Spleen (tissue), 11 donors: Measurements from ENCODE around the gene RASSF4. TPM values are rescaled to one million over a fixed set of nuclear protein-coding genes. Genes with fewer than 3 reads are reported as not detected.

Experiments
- DNase-seq: peaks from one replicate; pipeline ENCODE4 v3.0.0-alpha.2; 2020
- H3K27ac ChIP-seq, 8 donors: fragments of 200-600 bp; sonication (generic) in 7 of 8; 1 replicate in 4 of 8; 2 replicates in 4 of 8; pipeline versions ENCODE4 v1.5.0 to v1.8.0; 2016 to 2021; ENCODE audit warnings: inconsistent platforms in 4 of 8, mild to moderate bottlenecking in 4 of 8, moderate library complexity in 1 of 8
- H3K27me3 ChIP-seq, 7 donors: fragments of 200-600 bp; sonication (generic) in 6 of 7; replicated peaks in 1 of 7; 1 replicate in 4 of 7; 2 replicates in 3 of 7; pipeline versions ENCODE4 v1.5.0 to v1.8.0; 2016 to 2021; ENCODE audit warnings: inconsistent platforms in 3 of 7, mild to moderate bottlenecking in 1 of 7
- H3K36me3 ChIP-seq, 6 donors: fragments of 200-600 bp; sonication (generic) in 5 of 6; 1 replicate in 4 of 6; 2 replicates in 2 of 6; pipeline versions ENCODE4 v1.5.0 to v1.8.0; 2016 to 2021; ENCODE audit warnings: inconsistent platforms in 2 of 6
- H3K4me1 ChIP-seq, 6 donors: fragments of 200-600 bp; sonication (generic) in 5 of 6; 1 replicate in 3 of 6; 2 replicates in 3 of 6; pipeline versions ENCODE4 v1.5.0 to v1.8.0; 2016 to 2021; ENCODE audit warnings: inconsistent platforms in 3 of 6
- H3K4me3 ChIP-seq, 8 donors: fragments of 200-600 bp; sonication (generic) in 7 of 8; 1 replicate in 4 of 8; 2 replicates in 4 of 8; pipeline versions ENCODE4 v1.5.0 to v1.8.0; 2016 to 2021; ENCODE audit warnings: inconsistent platforms in 4 of 8, mild to moderate bottlenecking in 4 of 8, moderate library complexity in 2 of 8
- H3K9me3 ChIP-seq, 8 donors: fragments of 200-600 bp; sonication (generic) in 7 of 8; 1 replicate in 4 of 8; 2 replicates in 4 of 8; pipeline versions ENCODE4 v1.5.0 to v1.8.0; 2016 to 2021; ENCODE audit warnings: inconsistent platforms in 4 of 8
- POLR2A ChIP-seq, 3 donors: fragments of 450-650 bp; IDR thresholded peaks; one replicate each; pipeline ENCODE4 v1.5.1; 2017; ENCODE audit warnings: antibody characterized with exemption in 3 of 3, mild to moderate bottlenecking in 1 of 3
- POLR2AphosphoS5 ChIP-seq, 3 donors: sonication (generic); formaldehyde crosslinking; IDR thresholded peaks; one replicate each; pipeline ENCODE4 v1.5.1; 2017; ENCODE audit warnings: antibody characterized with exemption in 3 of 3
- WGBS, 5 donors: extraction: QIAGEN DNeasy Blood & Tissue Kit in 3 of 5; methylation state at CpG; one replicate each; pipeline versions ENCODE4 v1.1.5 to v1.1.7; 2013 to 2018; 5-methylcytosine and 5-hydroxymethylcytosine counted together
- intact Hi-C: fragments of 100-400 bp; cut with DNase I; formaldehyde crosslinking; loops from one replicate; pipeline ENCODE4 v1.15.0; 2023; ENCODE audit warnings: low total_unique reads
- polyA plus RNA-seq, 3 donors: library from polyadenylated mRNA; stranded (reverse); fragments of 200-250 nt; gene quantifications; one replicate each; pipeline ENCODE4 v1.2.1, GENCODE V29; 2013
- total RNA-seq, 7 donors: library from RNA; depleted of rRNA in 3 of 7; stranded (reverse); fragments of >200 nt in 3 of 7; fragmentation: NEBNext Ultra II Directional in 4 of 7; extraction: Animal tissue kit (Norgen Biotek cat#: 25700) in 4 of 7; gene quantifications; one replicate each; pipeline versions ENCODE4 v1.1.0 to v1.2.1, GENCODE V29; 2016 to 2021
- TF ChIP-seq, protein P1 (sequence below), 11 experiments: fragments of 200-600 bp in 7 of 11; fragments of 450-650 bp in 4 of 11; sonication (generic) in 4 of 11; IDR thresholded peaks in 8 of 11; conservative IDR thresholded peaks in 3 of 11; 1 replicate in 7 of 11; 2 replicates in 4 of 11; pipeline versions ENCODE4 v1.4.0 to v1.8.0; 2016 to 2021; ENCODE audit warnings: antibody characterized with exemption in 11 of 11, inconsistent platforms in 4 of 11, mild to moderate bottlenecking in 1 of 11
- donor health status: healthy with polysubstance abuse.
- donor health status: DM: no; HTN: no; CAD: no; lungs with moderate emphysema.
- donor health status: DM: no; HTN: no; CAD: no.
- donor health status: Bipolar disorder and iron deficiency.
- donor health status: healthy.
- donor health status: DM: no; HTN: no; CAD: no.
- donor health status: DM: yes; HTN: yes; CAD: no.

Gene RASSF4
- total and polyA plus RNA-seq, 10 donors: 36.7 to 96.2 (median 73.5) TPM

DNA sequence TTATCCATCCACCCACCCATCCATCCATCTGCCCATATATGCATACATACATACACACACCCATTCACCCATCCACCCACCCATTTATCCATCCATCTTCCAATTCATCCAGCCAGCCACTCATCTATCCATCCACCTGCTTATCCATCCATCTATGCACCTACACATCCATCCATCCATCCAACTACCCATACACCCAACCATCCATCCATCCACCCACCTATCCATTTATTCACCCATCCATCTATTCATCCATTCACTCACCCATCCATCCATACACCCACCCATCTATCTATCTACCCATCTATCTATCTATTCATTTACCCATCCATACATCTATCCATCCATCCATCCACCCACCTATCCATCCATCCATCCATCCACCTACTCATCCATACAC lies 31.1 kb upstream of the RASSF4 start:
- no peak overlapping the region for H3K4me3 ChIP-seq
- TF ChIP-seq, protein P1, sequence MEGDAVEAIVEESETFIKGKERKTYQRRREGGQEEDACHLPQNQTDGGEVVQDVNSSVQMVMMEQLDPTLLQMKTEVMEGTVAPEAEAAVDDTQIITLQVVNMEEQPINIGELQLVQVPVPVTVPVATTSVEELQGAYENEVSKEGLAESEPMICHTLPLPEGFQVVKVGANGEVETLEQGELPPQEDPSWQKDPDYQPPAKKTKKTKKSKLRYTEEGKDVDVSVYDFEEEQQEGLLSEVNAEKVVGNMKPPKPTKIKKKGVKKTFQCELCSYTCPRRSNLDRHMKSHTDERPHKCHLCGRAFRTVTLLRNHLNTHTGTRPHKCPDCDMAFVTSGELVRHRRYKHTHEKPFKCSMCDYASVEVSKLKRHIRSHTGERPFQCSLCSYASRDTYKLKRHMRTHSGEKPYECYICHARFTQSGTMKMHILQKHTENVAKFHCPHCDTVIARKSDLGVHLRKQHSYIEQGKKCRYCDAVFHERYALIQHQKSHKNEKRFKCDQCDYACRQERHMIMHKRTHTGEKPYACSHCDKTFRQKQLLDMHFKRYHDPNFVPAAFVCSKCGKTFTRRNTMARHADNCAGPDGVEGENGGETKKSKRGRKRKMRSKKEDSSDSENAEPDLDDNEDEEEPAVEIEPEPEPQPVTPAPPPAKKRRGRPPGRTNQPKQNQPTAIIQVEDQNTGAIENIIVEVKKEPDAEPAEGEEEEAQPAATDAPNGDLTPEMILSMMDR (IDR thresholded peaks at IDR 0.05 in 8 of 11, conservative IDR thresholded peaks at IDR 0.05 in 3 of 11): no peak
- TF ChIP-seq POLR2A (IDR thresholded peaks at IDR 0.05): no peak
- TF ChIP-seq POLR2AphosphoS5 (IDR thresholded peaks at IDR 0.05): no peak
- no peaks in the 10 kb centered on the region for H3K27me3 ChIP-seq
- no peaks in the 10 kb centered on the region for H3K36me3 ChIP-seq
- peaks cover 0 to 12% (median 8%) of the 10 kb centered on the region in 6 donors for H3K4me1 ChIP-seq
- H3K27ac ChIP-seq: no peak overlapping the region
- H3K9me3 ChIP-seq: no peaks in the 10 kb centered on the region
- no peak for DNase-seq
- intact Hi-C loops: no loop called here

DNA sequence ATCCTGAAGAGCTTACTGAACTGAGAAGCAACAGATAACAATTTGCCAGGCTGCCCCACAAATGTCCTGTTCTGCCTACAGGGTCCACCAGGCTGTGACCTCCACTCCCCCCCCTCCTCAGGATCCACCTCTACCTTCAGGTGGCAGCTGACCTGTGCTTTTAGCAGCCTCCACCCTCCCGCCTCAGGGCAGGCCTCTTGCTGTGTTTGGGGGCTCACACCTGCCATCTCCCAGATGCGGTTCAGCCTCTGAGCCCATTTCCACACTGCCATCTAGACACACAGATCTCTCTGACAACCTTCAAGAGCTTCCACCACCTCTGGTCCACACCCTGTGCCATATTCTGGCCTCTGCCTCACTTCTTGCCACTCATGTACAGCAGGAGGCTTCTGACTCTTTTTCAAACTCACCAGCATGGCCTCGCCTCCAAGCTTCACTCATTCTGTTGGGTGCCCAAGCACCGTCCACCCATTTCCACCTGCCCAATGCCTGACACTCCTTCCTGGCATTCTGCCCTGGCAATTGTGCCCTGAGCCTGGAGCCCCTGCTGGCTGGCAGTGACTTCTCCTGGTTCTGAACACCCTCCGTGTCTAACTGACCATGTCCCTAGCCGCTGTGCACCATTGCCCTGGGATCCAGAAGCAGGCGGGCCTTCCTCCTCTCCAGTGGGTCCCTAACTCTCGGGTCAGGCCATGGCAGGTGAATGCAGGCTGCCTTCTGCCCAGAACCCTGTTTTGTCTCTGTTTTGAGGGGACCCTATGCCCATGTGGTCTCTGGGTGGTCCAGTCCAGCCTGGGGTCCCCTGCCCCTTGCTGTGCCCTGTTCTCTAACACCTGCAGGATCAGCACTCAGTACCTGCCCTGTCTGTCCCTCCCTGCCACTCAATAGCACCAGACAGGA lies 30.0 kb upstream of the RASSF4 start:
- peak; percentile 47 for DNase-seq
- H3K27ac ChIP-seq: no peak overlapping the region
- TF ChIP-seq POLR2A (IDR thresholded peaks at IDR 0.05) (no peak), POLR2AphosphoS5 (IDR thresholded peaks at IDR 0.05) (no peak)
- TF ChIP-seq, protein P1 (IDR thresholded peaks at IDR 0.05 in 8 of 11, conservative IDR thresholded peaks at IDR 0.05 in 3 of 11): no peak
- WGBS, 5 donors: 77 to 88% (median 79%) methylated on average over 7 to 8 of the region's 8 CpGs
- H3K27me3 ChIP-seq: no peaks in the 10 kb centered on the region
- intact Hi-C loops: loop anchor here (5.0 kb wide), 1 partner anchor 48 kb away; the partner anchor contains the start of gene DEPP1
- H3K9me3 ChIP-seq: no peaks in the 10 kb centered on the region
- H3K36me3 ChIP-seq: no peaks in the 10 kb centered on the region
- no peak overlapping the region for H3K4me3 ChIP-seq
- H3K4me1 ChIP-seq: peaks cover 0 to 23% (median 11%) of the 10 kb centered on the region in 6 donors

- TF ChIP-seq POLR2A (IDR thresholded peaks at IDR 0.05): no peak
- TF ChIP-seq, protein P1 (IDR thresholded peaks at IDR 0.05 in 8 of 11, conservative IDR thresholded peaks at IDR 0.05 in 3 of 11): no peak
- no peak for TF ChIP-seq POLR2AphosphoS5 (IDR thresholded peaks at IDR 0.05)
- intact Hi-C loops: loop anchor here (5.0 kb wide), 1 partner anchor 46 kb away; the partner anchor contains the start of gene DEPP1
- WGBS, 5 donors: 77 to 94% (median 81%) methylated on average over 4 of the region's 4 CpGs
Measured at GRCh38 chr10:44930904-44931620, 28.5 kb upstream of the RASSF4 start.

More at GRCh38 chr10:44930904-44931620, 28.5 kb upstream of the RASSF4 start:
- H3K36me3 ChIP-seq: no peaks in the 10 kb centered on the region
- H3K4me3 ChIP-seq: no peak overlapping the region
- peak; percentile 54 for DNase-seq
- no peaks in the 10 kb centered on the region for H3K9me3 ChIP-seq
- H3K27me3 ChIP-seq: no peaks in the 10 kb centered on the region
- H3K27ac ChIP-seq: no peak overlapping the region
- peaks cover 0 to 37% (median 21%) of the 10 kb centered on the region in 6 donors for H3K4me1 ChIP-seq
